ENCODE measurements around the gene TBX2. TPM values are rescaled to one million over a fixed set of nuclear protein-coding genes. Genes with fewer than 3 reads are reported as not detected.

TBX2 gene
- total and polyA plus RNA-seq, 2 of the 13 experiments (the other 11 are each of a cell fraction or from before 2014, with no cell fraction given) = 2.8 to 15.3 TPM

DNA sequence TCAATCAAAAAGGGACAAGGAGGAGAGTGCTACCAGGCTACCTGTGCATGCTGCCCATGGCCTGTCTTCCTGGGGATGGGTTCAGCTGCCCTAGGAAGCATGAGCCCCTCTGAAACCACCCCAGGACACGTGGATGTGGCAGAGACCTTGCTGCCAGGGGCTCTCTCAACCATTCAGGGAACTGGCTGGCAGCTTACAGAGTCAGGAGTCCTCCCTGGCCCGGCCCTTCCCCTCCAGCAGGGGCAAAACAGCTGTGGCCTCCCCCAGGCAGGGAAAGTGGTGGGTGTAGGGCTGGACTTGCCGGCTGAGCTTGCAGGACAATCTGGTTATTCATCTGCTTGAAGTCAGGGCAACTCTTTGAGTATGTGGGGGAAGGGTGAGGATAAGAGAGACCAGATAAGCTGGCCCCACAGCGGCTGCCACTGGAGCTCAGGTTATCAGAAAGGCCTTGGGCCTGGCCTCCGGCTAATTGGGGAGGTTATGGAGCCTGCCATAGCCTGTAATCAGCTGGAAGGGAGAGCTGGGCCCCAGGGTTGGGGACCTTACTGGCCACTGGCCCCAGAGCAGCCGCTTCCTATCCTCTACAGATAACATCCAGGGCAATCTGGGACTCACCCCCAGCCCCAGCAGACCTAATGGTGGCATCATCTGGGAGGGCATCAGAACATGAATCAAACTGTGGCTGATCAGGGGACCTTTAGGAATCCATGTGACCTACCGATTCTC, 5.6 kb upstream of the TBX2 start (continued):
- TF ChIP-seq, protein P1, sequence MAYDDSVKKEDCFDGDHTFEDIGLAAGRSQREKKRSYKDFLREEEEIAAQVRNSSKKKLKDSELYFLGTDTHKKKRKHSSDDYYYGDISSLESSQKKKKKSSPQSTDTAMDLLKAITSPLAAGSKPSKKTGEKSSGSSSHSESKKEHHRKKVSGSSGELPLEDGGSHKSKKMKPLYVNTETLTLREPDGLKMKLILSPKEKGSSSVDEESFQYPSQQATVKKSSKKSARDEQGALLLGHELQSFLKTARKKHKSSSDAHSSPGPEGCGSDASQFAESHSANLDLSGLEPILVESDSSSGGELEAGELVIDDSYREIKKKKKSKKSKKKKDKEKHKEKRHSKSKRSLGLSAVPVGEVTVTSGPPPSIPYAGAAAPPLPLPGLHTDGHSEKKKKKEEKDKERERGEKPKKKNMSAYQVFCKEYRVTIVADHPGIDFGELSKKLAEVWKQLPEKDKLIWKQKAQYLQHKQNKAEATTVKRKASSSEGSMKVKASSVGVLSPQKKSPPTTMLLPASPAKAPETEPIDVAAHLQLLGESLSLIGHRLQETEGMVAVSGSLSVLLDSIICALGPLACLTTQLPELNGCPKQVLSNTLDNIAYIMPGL (CRISPR knock-in tag; IDR thresholded peaks at IDR 0.05; ENCODE audit: borderline replicate concordance in 1 of 2, low read depth in 1 of 2) = peak; percentile 76 to 82
- TF ChIP-seq, protein P2, sequence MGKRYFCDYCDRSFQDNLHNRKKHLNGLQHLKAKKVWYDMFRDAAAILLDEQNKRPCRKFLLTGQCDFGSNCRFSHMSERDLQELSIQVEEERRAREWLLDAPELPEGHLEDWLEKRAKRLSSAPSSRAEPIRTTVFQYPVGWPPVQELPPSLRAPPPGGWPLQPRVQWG (CRISPR knock-in tag; IDR thresholded peaks at IDR 0.05; ENCODE audit: borderline replicate concordance, low read depth) = no peak
- TF ChIP-seq MAZ (IDR thresholded peaks at IDR 0.05; ENCODE audit: borderline replicate concordance, low read depth, low read length) (no peak), MAZ (CRISPR knock-in tag; IDR thresholded peaks at IDR 0.05; ENCODE audit: low read depth) (peak; percentile 53; the same call in 1 of the 2 replicates), ZNF619 (CRISPR knock-in tag; IDR thresholded peaks at IDR 0.05) (no peak), EEA1 (CRISPR knock-in tag; IDR thresholded peaks at IDR 0.05; ENCODE audit: borderline replicate concordance) (no peak), BORCS8-MEF2B (CRISPR knock-in tag; IDR thresholded peaks at IDR 0.05) (peak; percentile 14; the same call in 1 of the 2 replicates), TBX2 (CRISPR knock-in tag; IDR thresholded peaks at IDR 0.05; ENCODE audit: borderline replicate concordance) (peak; percentile 99), ZC3H4 (CRISPR knock-in tag; IDR thresholded peaks at IDR 0.05; ENCODE audit: borderline replicate concordance) (no peak), THYN1 (CRISPR knock-in tag; IDR thresholded peaks at IDR 0.05; ENCODE audit: borderline replicate concordance, low read depth) (no peak), FOXJ3 (CRISPR knock-in tag; IDR thresholded peaks at IDR 0.05; ENCODE audit: borderline replicate concordance) (peak; percentile 79; the same call in 1 of the 2 replicates), IRF2 (CRISPR knock-in tag; IDR thresholded peaks at IDR 0.05) (no peak; the same call in none of the 2 replicates), HOXA7 (CRISPR knock-in tag; IDR thresholded peaks at IDR 0.05) (no peak), MIXL1 (CRISPR knock-in tag; IDR thresholded peaks at IDR 0.05) (peak; percentile 85), ZNF883 (CRISPR knock-in tag; IDR thresholded peaks at IDR 0.05; ENCODE audit: not compliant biosample characterization) (no peak), GZF1 (CRISPR knock-in tag; IDR thresholded peaks at IDR 0.05) (no peak), NFIC (IDR thresholded peaks at IDR 0.05; ENCODE audit: low read length) (no peak)
- TF ChIP-seq, protein P3, sequence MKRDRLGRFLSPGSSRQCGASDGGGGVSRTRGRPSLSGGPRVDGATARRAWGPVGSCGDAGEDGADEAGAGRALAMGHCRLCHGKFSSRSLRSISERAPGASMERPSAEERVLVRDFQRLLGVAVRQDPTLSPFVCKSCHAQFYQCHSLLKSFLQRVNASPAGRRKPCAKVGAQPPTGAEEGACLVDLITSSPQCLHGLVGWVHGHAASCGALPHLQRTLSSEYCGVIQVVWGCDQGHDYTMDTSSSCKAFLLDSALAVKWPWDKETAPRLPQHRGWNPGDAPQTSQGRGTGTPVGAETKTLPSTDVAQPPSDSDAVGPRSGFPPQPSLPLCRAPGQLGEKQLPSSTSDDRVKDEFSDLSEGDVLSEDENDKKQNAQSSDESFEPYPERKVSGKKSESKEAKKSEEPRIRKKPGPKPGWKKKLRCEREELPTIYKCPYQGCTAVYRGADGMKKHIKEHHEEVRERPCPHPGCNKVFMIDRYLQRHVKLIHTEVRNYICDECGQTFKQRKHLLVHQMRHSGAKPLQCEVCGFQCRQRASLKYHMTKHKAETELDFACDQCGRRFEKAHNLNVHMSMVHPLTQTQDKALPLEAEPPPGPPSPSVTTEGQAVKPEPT (CRISPR knock-in tag; IDR thresholded peaks at IDR 0.05; ENCODE audit: low read depth) = no peak
- TF ChIP-seq, protein P4, sequence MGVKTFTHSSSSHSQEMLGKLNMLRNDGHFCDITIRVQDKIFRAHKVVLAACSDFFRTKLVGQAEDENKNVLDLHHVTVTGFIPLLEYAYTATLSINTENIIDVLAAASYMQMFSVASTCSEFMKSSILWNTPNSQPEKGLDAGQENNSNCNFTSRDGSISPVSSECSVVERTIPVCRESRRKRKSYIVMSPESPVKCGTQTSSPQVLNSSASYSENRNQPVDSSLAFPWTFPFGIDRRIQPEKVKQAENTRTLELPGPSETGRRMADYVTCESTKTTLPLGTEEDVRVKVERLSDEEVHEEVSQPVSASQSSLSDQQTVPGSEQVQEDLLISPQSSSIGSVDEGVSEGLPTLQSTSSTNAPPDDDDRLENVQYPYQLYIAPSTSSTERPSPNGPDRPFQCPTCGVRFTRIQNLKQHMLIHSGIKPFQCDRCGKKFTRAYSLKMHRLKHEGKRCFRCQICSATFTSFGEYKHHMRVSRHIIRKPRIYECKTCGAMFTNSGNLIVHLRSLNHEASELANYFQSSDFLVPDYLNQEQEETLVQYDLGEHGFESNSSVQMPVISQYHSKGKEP (CRISPR knock-in tag; IDR thresholded peaks at IDR 0.05) = no peak
- TF ChIP-seq, protein P5, sequence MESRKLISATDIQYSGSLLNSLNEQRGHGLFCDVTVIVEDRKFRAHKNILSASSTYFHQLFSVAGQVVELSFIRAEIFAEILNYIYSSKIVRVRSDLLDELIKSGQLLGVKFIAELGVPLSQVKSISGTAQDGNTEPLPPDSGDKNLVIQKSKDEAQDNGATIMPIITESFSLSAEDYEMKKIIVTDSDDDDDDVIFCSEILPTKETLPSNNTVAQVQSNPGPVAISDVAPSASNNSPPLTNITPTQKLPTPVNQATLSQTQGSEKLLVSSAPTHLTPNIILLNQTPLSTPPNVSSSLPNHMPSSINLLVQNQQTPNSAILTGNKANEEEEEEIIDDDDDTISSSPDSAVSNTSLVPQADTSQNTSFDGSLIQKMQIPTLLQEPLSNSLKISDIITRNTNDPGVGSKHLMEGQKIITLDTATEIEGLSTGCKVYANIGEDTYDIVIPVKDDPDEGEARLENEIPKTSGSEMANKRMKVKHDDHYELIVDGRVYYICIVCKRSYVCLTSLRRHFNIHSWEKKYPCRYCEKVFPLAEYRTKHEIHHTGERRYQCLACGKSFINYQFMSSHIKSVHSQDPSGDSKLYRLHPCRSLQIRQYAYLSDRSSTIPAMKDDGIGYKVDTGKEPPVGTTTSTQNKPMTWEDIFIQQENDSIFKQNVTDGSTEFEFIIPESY (CRISPR knock-in tag; IDR thresholded peaks at IDR 0.05) = peak; percentile 53; the same call in 1 of the 2 replicates
